Natural killer cell (primary cell): Measurements from ENCODE around the gene GFRA4. TPM values are rescaled to one million over a fixed set of nuclear protein-coding genes. Genes with fewer than 3 reads are reported as not detected.

Experiments used
- ATAC-seq, 3 donors: fragments of 150-1000 bp in 2 of 3; fragments of 200-7000 bp in 1 of 3; cut with Tn5 transposase; 1 replicate in 1 of 3; 2 replicates in 2 of 3; pipeline ENCODE4 v1.10.0; 2021; ENCODE audit warnings: mild to moderate bottlenecking in 2 of 3, moderate library complexity in 2 of 3
- DNase-seq, 2 donors: peaks; one replicate each; pipeline versions ENCODE4 v3.0.0 to v3.0.0-alpha.2; 2013 to 2021; ENCODE audit warnings: mixed read lengths in 1 of 2
- H3K27ac ChIP-seq: one replicate; pipeline ENCODE4 v1.5.1; 2013; ENCODE audit warnings: mild to moderate bottlenecking, low read length
- H3K27me3 ChIP-seq: one replicate; pipeline ENCODE4 v1.6.1; 2013; ENCODE audit warnings: low read length; ENCODE audit not compliant: control insufficient read depth, insufficient read depth
- H3K36me3 ChIP-seq: one replicate; pipeline ENCODE4 v1.6.1; 2013; ENCODE audit warnings: low read length; ENCODE audit not compliant: control insufficient read depth, insufficient read depth
- H3K4me1 ChIP-seq: one replicate; pipeline ENCODE4 v1.6.1; 2013; ENCODE audit warnings: low read length; ENCODE audit not compliant: control insufficient read depth, insufficient read depth
- H3K4me3 ChIP-seq: one replicate; pipeline ENCODE4 v1.5.1; 2013; ENCODE audit warnings: low read length
- H3K9me3 ChIP-seq: one replicate; pipeline ENCODE4 v1.6.1; 2013; ENCODE audit warnings: low read length; ENCODE audit not compliant: control insufficient read depth, insufficient read depth
- H3K27ac Mint-ChIP-seq, 2 donors: one replicate each; pipeline ENCODE4 v1.8.0; 2022; ENCODE audit warnings: mild to moderate bottlenecking in 2 of 2, mixed read lengths in 2 of 2, moderate library complexity in 1 of 2
- H3K27me3 Mint-ChIP-seq, 2 donors: one replicate each; pipeline ENCODE4 v1.8.0; 2022; ENCODE audit warnings: low read depth in 2 of 2, mixed read lengths in 2 of 2
- H3K36me3 Mint-ChIP-seq: one replicate; pipeline ENCODE4 v1.8.0; 2022; ENCODE audit warnings: mixed read lengths
- H3K4me1 Mint-ChIP-seq, 2 donors: one replicate each; pipeline ENCODE4 v1.8.0; 2022; ENCODE audit warnings: mixed read lengths in 2 of 2
- H3K4me3 Mint-ChIP-seq: one replicate; pipeline ENCODE4 v1.8.0; 2022; ENCODE audit warnings: mild to moderate bottlenecking, moderate library complexity, mixed read lengths
- H3K9me3 Mint-ChIP-seq, 2 donors: one replicate each; pipeline ENCODE4 v1.8.0; 2022; ENCODE audit warnings: mixed read lengths in 2 of 2
- WGBS: methylation state at CpG from one replicate; pipeline ENCODE4 v1.1.7; 2013; ENCODE audit warnings: missing lambda C conversion rate; ENCODE audit not compliant: insufficient coverage; 5-methylcytosine and 5-hydroxymethylcytosine counted together
- intact Hi-C: fragments of 100-400 bp; cut with micrococcal nuclease; formaldehyde crosslinking; loops from one replicate; pipeline ENCODE4 v1.14.2; 2022
- total RNA-seq, 4 donors: library from RNA; stranded (reverse); fragments of 120-200 nt in 1 of 4; gene quantifications; one replicate each; pipeline versions ENCODE4 v1.2.3 to v1.2.4, GENCODE V29; 2013 to 2022
- TF ChIP-seq, protein P1 (sequence below): fragments of 200-600 bp; IDR thresholded peaks from one replicate; pipeline ENCODE4 v1.8.0; 2022; ENCODE audit warnings: antibody characterized with exemption

GFRA4 gene
- total RNA-seq, 3 donors from 2014 or later (not counting 1 experiment from before 2014, with no cell fraction given) = not detected

- Mint-ChIP-seq H3K27me3 (peaks cover 34 to 35% of the 10 kb centered on the region in 2 donors), H3K9me3 (no peaks in the 10 kb centered on the region), H3K27ac (no peak overlapping the region), H3K36me3 (no peaks in the 10 kb centered on the region), H3K4me3 (no peak overlapping the region), H3K4me1 (peaks cover 0 to 17% of the 10 kb centered on the region in 2 donors)
- H3K27me3 ChIP-seq = peaks cover 37% of the 10 kb centered on the region
- H3K4me3 ChIP-seq = no peak overlapping the region
- intact Hi-C loops = no loop called here
- TF ChIP-seq, protein P1, sequence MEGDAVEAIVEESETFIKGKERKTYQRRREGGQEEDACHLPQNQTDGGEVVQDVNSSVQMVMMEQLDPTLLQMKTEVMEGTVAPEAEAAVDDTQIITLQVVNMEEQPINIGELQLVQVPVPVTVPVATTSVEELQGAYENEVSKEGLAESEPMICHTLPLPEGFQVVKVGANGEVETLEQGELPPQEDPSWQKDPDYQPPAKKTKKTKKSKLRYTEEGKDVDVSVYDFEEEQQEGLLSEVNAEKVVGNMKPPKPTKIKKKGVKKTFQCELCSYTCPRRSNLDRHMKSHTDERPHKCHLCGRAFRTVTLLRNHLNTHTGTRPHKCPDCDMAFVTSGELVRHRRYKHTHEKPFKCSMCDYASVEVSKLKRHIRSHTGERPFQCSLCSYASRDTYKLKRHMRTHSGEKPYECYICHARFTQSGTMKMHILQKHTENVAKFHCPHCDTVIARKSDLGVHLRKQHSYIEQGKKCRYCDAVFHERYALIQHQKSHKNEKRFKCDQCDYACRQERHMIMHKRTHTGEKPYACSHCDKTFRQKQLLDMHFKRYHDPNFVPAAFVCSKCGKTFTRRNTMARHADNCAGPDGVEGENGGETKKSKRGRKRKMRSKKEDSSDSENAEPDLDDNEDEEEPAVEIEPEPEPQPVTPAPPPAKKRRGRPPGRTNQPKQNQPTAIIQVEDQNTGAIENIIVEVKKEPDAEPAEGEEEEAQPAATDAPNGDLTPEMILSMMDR = no peak
- no peak for DNase-seq
- H3K27ac ChIP-seq = no peak overlapping the region
- H3K9me3 ChIP-seq = no peaks in the 10 kb centered on the region
- ATAC-seq = no peak
- WGBS = 74% methylated on average over 12 of the region's 12 CpGs
- H3K4me1 ChIP-seq = peaks cover 36% of the 10 kb centered on the region
- no peaks in the 10 kb centered on the region for H3K36me3 ChIP-seq
These were observed 3.5 kb downstream of the GFRA4 start for GRCh38 chr20:3659492-3660261.

GRCh38 chr20:3658716-3659491 lies 4.3 kb downstream of the GFRA4 start:
- peaks cover 37% of the 10 kb centered on the region for H3K27me3 ChIP-seq

DNA sequence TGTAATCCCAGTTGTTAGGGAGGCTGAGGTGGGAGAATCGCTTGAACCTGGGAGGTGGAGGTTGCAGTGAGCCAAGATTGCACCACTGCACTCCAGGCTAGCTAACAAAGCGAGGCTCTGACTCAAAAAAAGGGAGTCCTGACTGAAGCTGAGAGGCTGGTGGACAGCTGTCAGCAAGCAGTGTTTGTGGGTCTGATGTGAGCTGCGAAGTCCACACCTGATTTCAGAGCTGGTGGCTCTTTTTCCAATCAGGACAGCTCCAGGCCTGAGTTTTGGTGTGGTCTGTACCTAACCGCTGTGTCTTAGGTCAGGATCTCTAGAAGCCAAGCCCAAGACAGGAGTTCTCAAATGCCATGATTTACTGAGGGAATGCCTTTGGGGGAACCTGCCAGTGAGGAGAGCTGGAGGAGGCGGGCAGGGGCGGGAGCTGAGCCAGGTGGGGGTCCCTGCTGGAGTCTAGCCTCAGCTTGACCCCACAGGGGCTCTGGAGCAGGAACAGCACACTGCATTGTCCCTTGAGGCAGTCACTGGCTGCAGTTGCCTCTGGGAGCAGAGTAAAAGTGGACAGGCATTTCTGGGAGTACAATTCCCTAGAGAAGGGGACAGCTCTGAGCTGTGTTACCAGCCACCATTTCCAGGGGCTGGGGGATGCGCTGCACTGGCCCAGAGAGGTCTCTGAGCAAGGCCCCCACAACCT lies 5.0 kb downstream of the GFRA4 start:
- ATAC-seq (no peak), DNase-seq (no peak)
- intact Hi-C loops = no loop called here
- H3K27me3 Mint-ChIP-seq = peaks cover 30 to 34% of the 10 kb centered on the region in 2 donors
- H3K36me3 Mint-ChIP-seq = peaks cover 7% of the 10 kb centered on the region
- H3K36me3 ChIP-seq = no peaks in the 10 kb centered on the region
- H3K9me3 Mint-ChIP-seq = no peaks in the 10 kb centered on the region
- 92% methylated on average over 7 of the region's 7 CpGs for WGBS
- TF ChIP-seq, protein P1 = no peak
- peaks cover 31% of the 10 kb centered on the region for H3K27me3 ChIP-seq
- peaks cover 36% of the 10 kb centered on the region for H3K4me1 ChIP-seq
- H3K27ac Mint-ChIP-seq = no peak overlapping the region
- no peaks in the 10 kb centered on the region for H3K9me3 ChIP-seq
- H3K4me1 Mint-ChIP-seq = peaks cover 7 to 23% of the 10 kb centered on the region in 2 donors
- no peak overlapping the region for H3K4me3 Mint-ChIP-seq
- H3K27ac ChIP-seq = no peak overlapping the region
- no peak overlapping the region for H3K4me3 ChIP-seq

More at GRCh38 chr20:3658716-3659491, 4.3 kb downstream of the GFRA4 start:
- no peak overlapping the region for H3K27ac ChIP-seq
- H3K4me3 ChIP-seq = no peak overlapping the region
- Mint-ChIP-seq H3K4me3 (no peak overlapping the region), H3K36me3 (peaks cover 2% of the 10 kb centered on the region), H3K4me1 (peaks cover 0 to 16% of the 10 kb centered on the region in 2 donors), H3K27me3 (peaks cover 32 to 34% of the 10 kb centered on the region in 2 donors), H3K27ac (no peak overlapping the region), H3K9me3 (no peaks in the 10 kb centered on the region)
- no peaks in the 10 kb centered on the region for H3K36me3 ChIP-seq
- H3K4me1 ChIP-seq = peaks cover 33% of the 10 kb centered on the region
- ATAC-seq (no peak), DNase-seq (no peak)
- no peaks in the 10 kb centered on the region for H3K9me3 ChIP-seq
- intact Hi-C loops = no loop called here
- 62% methylated on average over 8 of the region's 8 CpGs for WGBS
- TF ChIP-seq, protein P1 = no peak
